PC-9 (cell line): ENCODE results near the gene PLEKHH2. TPM values are rescaled to one million over a fixed set of nuclear protein-coding genes. Genes with fewer than 3 reads are reported as not detected.
A peak's percentile ranks its signal among the peaks of the same experiment; 100 is the strongest.

Source experiments
- BruUV-seq: library from RNA; stranded (reverse); fragments of 400-500 nt; replicated peaks from 2 replicates; lab custom pipeline; 2021; lab: Mats Ljungman, UMichigan
- CTCF ChIA-PET: fragments of 300-600 bp; sonication (Branson Sonifier 250); formaldehyde crosslinking; loops from one replicate; lab custom pipeline; 2022; ENCODE audit warnings: antibody characterized with exemption; lab: Charles Lee
- POLR2A ChIA-PET: fragments of 300-600 bp; sonication (Branson Sonifier 250); formaldehyde crosslinking; loops from one replicate; lab custom pipeline; 2022; ENCODE audit warnings: antibody characterized with exemption; ENCODE audit not compliant: unreplicated experiment; lab: Charles Lee
- DNase-seq, 2 experiments: peaks; one replicate each; pipeline versions ENCODE4 v3.0.0 to v3.0.0-alpha.2; 2015 to 2022; ENCODE audit warnings: mixed read lengths in 1 of 2
- H2AFZ ChIP-seq: fragments of 200-600 bp; sonication (generic); 2 replicates; pipeline ENCODE4 v1.8.1; 2017; ENCODE audit warnings: antibody characterized with exemption
- H3F3A ChIP-seq: fragments of 200-600 bp; sonication (generic); 2 replicates; pipeline ENCODE4 v1.8.1; 2017; ENCODE audit warnings: antibody characterized with exemption, mild to moderate bottlenecking, low read depth; ENCODE audit not compliant: insufficient read depth
- H3K27ac ChIP-seq: fragments of 200-600 bp; sonication (generic); 2 replicates; pipeline ENCODE4 v1.6.1; 2016; ENCODE audit warnings: mixed run types
- H3K27me3 ChIP-seq: fragments of 200-600 bp; sonication (generic); 2 replicates; pipeline ENCODE4 v1.6.1; 2016; ENCODE audit warnings: low read depth, mixed run types; ENCODE audit not compliant: insufficient read depth
- H3K36me3 ChIP-seq: fragments of 200-600 bp; sonication (generic); 2 replicates; pipeline ENCODE4 v1.6.1; 2016; ENCODE audit warnings: low read depth, mixed run types
- H3K4me1 ChIP-seq: fragments of 200-600 bp; sonication (generic); replicated peaks from 2 replicates; pipeline ENCODE4 v1.6.1; 2016; ENCODE audit warnings: mixed run types; ENCODE audit not compliant: insufficient read depth
- H3K4me2 ChIP-seq: fragments of 200-600 bp; sonication (generic); 2 replicates; pipeline ENCODE4 v1.6.1; 2017; ENCODE audit warnings: mixed run types
- H3K4me3 ChIP-seq: fragments of 200-600 bp; sonication (generic); 2 replicates; pipeline ENCODE4 v1.6.1; 2016; ENCODE audit warnings: mixed run types
- H3K79me2 ChIP-seq: fragments of 200-600 bp; sonication (generic); 2 replicates; pipeline ENCODE4 v1.6.1; 2017; ENCODE audit warnings: low read depth, mixed run types
- H3K9me2 ChIP-seq: fragments of 200-600 bp; sonication (generic); 2 replicates; pipeline ENCODE4 v1.8.1; 2017; ENCODE audit warnings: mild to moderate bottlenecking; ENCODE audit not compliant: insufficient read depth
- H3K9me3 ChIP-seq: fragments of 200-600 bp; sonication (generic); 2 replicates; pipeline ENCODE4 v1.8.1; 2016; ENCODE audit warnings: low read depth; ENCODE audit not compliant: insufficient read depth
- H4K20me1 ChIP-seq: fragments of 200-600 bp; sonication (generic); 2 replicates; pipeline ENCODE4 v1.8.1; 2017; ENCODE audit not compliant: insufficient read depth
- EZH2 ChIP-seq: fragments of 200-600 bp; sonication (generic); IDR thresholded peaks from 2 replicates; pipeline ENCODE4 v1.8.0; 2017; ENCODE audit warnings: antibody characterized with exemption, low read depth
- intact Hi-C: fragments of 100-400 bp; cut with micrococcal nuclease; formaldehyde crosslinking; loops from one replicate; pipeline ENCODE4 v1.10.0; 2022; ENCODE audit not compliant: unreplicated experiment
- total RNA-seq: library from RNA; stranded (reverse); gene quantifications from 2 replicates; pipeline ENCODE4 v1.2.3, GENCODE V29; 2021
- TF ChIP-seq, protein P1 (sequence below): fragments of 200-600 bp; sonication (generic); conservative IDR thresholded peaks from 2 replicates; pipeline ENCODE4 v1.6.1; 2017; ENCODE audit warnings: mixed run types, antibody characterized with exemption, mild to moderate bottlenecking, moderate library complexity

The PLEKHH2 gene
- total RNA-seq, 1 experiment from 2014 or later: 1.6 TPM

DNA sequence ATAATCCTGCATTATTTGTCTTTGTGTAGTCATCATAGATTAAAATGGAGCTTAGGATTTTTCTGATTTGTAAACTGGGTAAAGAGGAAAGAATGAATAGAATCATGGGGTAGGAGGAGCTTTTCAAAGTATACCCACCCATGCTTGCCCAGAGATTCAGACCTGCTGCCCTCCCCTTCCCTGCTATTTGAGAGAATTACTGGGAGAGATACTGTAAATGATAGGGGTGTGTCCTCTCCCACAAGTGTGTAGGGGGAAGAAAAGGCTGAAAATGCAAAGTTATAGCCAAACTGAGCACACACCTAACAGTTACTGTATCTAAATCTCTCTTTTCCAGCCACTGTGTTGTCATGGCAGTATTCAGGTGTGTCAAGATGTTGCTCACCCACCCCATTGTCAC is 115.2 kb downstream of the PLEKHH2 start:
- Histone ChIP-seq H3F3A (no peaks in the 10 kb centered on the region), H3K27ac (no peak overlapping the region), H3K4me2 (no peak overlapping the region), H3K4me1 (no peaks in the 10 kb centered on the region), H2AFZ (no peak overlapping the region), H3K27me3 (no peaks in the 10 kb centered on the region), H3K79me2 (no peaks in the 10 kb centered on the region), H4K20me1 (no peaks in the 10 kb centered on the region), H3K36me3 (no peaks in the 10 kb centered on the region), H3K9me3 (no peaks in the 10 kb centered on the region), H3K9me2 (no peaks in the 10 kb centered on the region), H3K4me3 (no peak overlapping the region)
- CTCF ChIA-PET: interaction anchor here (0.5 kb wide), 1 partner anchor 293 kb away, joined by 4 read pairs; no protein-coding TSS in a partner anchor
- POLR2A ChIA-PET: no interaction called here
- DNase-seq: no peak
- BruUV-seq: no TSS peak
- intact Hi-C loops: no loop called here
- TF ChIP-seq, protein P1, sequence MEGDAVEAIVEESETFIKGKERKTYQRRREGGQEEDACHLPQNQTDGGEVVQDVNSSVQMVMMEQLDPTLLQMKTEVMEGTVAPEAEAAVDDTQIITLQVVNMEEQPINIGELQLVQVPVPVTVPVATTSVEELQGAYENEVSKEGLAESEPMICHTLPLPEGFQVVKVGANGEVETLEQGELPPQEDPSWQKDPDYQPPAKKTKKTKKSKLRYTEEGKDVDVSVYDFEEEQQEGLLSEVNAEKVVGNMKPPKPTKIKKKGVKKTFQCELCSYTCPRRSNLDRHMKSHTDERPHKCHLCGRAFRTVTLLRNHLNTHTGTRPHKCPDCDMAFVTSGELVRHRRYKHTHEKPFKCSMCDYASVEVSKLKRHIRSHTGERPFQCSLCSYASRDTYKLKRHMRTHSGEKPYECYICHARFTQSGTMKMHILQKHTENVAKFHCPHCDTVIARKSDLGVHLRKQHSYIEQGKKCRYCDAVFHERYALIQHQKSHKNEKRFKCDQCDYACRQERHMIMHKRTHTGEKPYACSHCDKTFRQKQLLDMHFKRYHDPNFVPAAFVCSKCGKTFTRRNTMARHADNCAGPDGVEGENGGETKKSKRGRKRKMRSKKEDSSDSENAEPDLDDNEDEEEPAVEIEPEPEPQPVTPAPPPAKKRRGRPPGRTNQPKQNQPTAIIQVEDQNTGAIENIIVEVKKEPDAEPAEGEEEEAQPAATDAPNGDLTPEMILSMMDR: no peak
- no peak for TF ChIP-seq EZH2

DNA sequence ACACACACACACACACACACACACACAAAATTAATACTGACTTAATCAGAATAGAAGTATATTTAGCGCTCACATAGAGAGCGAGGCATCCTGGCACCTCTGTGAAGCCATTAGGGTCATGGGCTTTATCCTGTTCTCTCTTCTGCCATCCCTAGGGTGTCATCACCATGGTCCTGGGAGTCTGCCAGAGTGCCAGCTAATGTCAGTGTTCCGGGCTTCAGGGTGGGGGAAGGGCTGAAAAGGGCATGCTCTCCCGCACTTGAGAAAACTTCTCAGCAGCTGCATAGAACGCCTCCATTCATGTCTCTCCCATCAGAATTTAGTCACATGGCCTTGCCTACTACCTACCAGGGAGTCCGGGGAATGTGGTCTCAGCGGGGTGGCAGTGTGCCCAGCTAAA is 117.1 kb downstream of the PLEKHH2 start:
- Histone ChIP-seq H3K4me1 (peaks cover 10% of the 10 kb centered on the region), H3F3A (peaks cover 12% of the 10 kb centered on the region), H3K27me3 (no peaks in the 10 kb centered on the region), H2AFZ (no peak overlapping the region), H3K9me2 (no peaks in the 10 kb centered on the region), H3K27ac (no peak overlapping the region), H3K4me3 (no peak overlapping the region), H3K79me2 (no peaks in the 10 kb centered on the region), H3K9me3 (no peaks in the 10 kb centered on the region), H3K36me3 (no peaks in the 10 kb centered on the region), H4K20me1 (no peaks in the 10 kb centered on the region), H3K4me2 (no peak overlapping the region)
- no peak for TF ChIP-seq EZH2
- TF ChIP-seq, protein P1: no peak
- ChIA-PET CTCF (no interaction called here), POLR2A (no interaction called here)
- no TSS peak for BruUV-seq
- intact Hi-C loops: no loop called here
- DNase-seq: no peak

DNA sequence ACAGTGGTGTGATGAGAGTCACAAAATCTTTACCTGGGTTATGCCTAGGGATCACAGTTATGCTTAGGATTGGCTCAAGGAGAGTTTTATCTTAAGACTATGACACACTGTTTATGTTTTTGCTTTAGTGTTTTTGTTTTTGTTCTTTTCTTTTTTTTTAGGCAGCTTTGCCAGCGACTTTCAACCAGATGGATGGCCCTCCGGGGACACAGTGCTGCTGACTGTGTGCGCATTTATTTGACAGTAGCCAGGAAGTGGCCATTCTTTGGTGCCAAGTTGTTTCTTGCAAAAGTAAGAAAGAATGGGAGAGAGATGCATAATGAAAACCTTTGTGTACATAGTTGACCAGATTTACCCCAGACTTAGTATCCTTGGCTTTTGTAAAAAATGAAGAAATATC is 121.7 kb downstream of the PLEKHH2 start:
- no peaks in the 10 kb centered on the region for H3K27me3 ChIP-seq
- no peaks in the 10 kb centered on the region for H3K9me3 ChIP-seq
- no peak overlapping the region for H2AFZ ChIP-seq
- DNase-seq: no peak
- intact Hi-C loops: no loop called here
- no peak overlapping the region for H3K4me3 ChIP-seq
- peaks cover 22% of the 10 kb centered on the region for H3F3A ChIP-seq
- BruUV-seq: no TSS peak
- peak overlapping the region; percentile 25 for H3K27ac ChIP-seq
- POLR2A ChIA-PET: interaction anchor here (0.7 kb wide), 1 partner anchor 82 kb away, joined by 4 read pairs; the partner anchor contains the start of gene C1GALT1C1L
- H3K79me2 ChIP-seq: no peaks in the 10 kb centered on the region
- no peak for TF ChIP-seq EZH2
- TF ChIP-seq, protein P1: no peak
- H3K9me2 ChIP-seq: no peaks in the 10 kb centered on the region
- no peaks in the 10 kb centered on the region for H3K36me3 ChIP-seq
- peaks cover 23% of the 10 kb centered on the region for H3K4me1 ChIP-seq
- CTCF ChIA-PET: no interaction called here
- no peaks in the 10 kb centered on the region for H4K20me1 ChIP-seq
- H3K4me2 ChIP-seq: peak overlapping the region; percentile 20
